Gastrocnemius medialis (tissue), 4 donors: ENCODE results near the gene PABPC1L.

Source experiments
- CTCF ChIP-seq, 5 experiments: fragments of 450-650 bp in 3 of 5; fragments of 200-600 bp in 2 of 5; sonication (generic) in 2 of 5; IDR thresholded peaks in 4 of 5; conservative IDR thresholded peaks in 1 of 5; 1 replicate in 4 of 5; 2 replicates in 1 of 5; pipeline ENCODE4 v1.5.1; 2016 to 2019; ENCODE audit warnings: antibody characterized with exemption in 5 of 5, mild to moderate bottlenecking in 3 of 5, moderate library complexity in 3 of 5
- POLR2A ChIP-seq, 2 donors: fragments of 450-650 bp; IDR thresholded peaks; one replicate each; pipeline ENCODE4 v1.6.1; 2017; ENCODE audit warnings: antibody characterized with exemption in 2 of 2, mild to moderate bottlenecking in 2 of 2, moderate library complexity in 2 of 2

GRCh38 chr20:44967207-44967807 is 57.4 kb downstream of the PABPC1L start:
- no peak for TF ChIP-seq CTCF (IDR thresholded peaks at IDR 0.05 in 4 of 5, conservative IDR thresholded peaks at IDR 0.05 in 1 of 5)
- TF ChIP-seq POLR2A (IDR thresholded peaks at IDR 0.05) = no peak
